ENCODE results near the gene DHX29. TPM values are rescaled to one million over a fixed set of nuclear protein-coding genes. Genes with fewer than 3 reads are reported as not detected.

The DHX29 gene
- total RNA-seq, 1 experiment from 2014 or later: 30.1 TPM

DNA sequence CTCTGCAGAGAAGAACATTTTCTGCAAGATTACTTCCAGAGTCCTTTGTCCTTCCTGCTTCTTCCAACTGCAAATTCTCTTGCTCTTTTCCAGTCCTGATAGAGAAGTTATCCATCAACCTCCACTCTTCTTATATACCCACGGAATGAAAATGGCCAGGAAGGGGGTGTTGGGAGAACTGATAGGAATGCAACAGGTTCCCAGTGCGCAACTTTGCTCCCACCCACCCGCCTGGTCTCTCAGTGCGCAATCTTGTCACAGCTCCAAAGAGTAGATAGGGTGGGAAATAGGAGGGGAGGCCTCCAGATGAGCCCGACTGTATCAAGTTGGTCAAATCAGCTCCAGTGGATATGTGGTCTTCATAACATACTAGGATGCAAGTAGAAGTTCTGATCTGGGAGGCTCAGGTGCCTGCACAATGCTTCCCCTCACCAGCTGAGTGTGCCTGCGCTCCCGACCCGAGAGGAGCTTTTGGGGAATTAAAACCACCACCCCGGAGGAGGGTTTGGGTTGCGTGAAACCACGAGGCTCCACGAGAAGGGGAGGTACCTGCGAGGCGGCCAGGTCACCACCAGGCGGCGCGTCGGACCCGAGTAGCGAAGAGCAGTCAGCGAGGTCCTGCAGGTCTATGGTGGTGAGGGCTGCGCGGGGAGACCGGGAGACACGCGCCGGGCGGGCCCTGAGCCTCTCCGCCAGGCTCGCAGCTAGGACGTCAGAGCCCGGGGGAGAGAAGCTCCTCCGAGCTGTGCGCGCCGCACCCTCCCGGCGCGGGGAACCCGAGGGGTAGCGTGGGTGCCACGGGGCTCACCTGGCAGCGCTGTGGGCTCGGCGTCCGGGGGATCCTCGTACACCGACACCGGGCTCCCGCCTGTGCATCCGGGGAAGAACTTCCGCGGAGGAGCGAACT lies 81.2 kb downstream of the DHX29 start:
- intact Hi-C loops (cut with micrococcal nuclease; ENCODE audit: unreplicated experiment): loop anchor here (2.0 kb wide), 1 partner anchor 53 kb away; the partner anchor contains the start of gene CDC20B
- no peaks in the 10 kb centered on the region for H3K9me3 ChIP-seq (ENCODE audit: control insufficient read depth, insufficient read depth, low read depth, low read length)
- H3K27ac ChIP-seq (ENCODE audit: low read length): peak overlapping the region; percentile 60
- in situ Hi-C loops (cut with HindIII; ENCODE audit: low pct_unique_long_range_greater_than_20kb, low sequenced_read_pairs): no loop called here
- POLR2A ChIA-PET: no interaction called here
- DNase-seq (ENCODE audit: low read depth, low spot score) (no peak), ATAC-seq (peak; percentile 82)
- no peaks in the 10 kb centered on the region for H3K36me3 ChIP-seq (ENCODE audit: control insufficient read depth, insufficient read depth, low read length)
- peaks cover 3% of the 10 kb centered on the region; the same call in 1 of the 2 replicates for H3K27me3 ChIP-seq (ENCODE audit: control insufficient read depth, insufficient read depth, low read length)
- CTCF ChIA-PET: interaction anchor here (0.6 to 1.2 kb wide), 3 partner anchors 12 to 1396 kb away, joined by 3 to 7 read pairs (median 4); no protein-coding TSS in a partner anchor
- H3K4me1 ChIP-seq (ENCODE audit: control insufficient read depth, insufficient read depth, low read length): peaks cover 13% of the 10 kb centered on the region
- H3K4me3 ChIP-seq (ENCODE audit: low read depth in 2 of 2, low read length in 2 of 2): peak overlapping the region; percentile 58 to 70
- TF ChIP-seq, protein P1, sequence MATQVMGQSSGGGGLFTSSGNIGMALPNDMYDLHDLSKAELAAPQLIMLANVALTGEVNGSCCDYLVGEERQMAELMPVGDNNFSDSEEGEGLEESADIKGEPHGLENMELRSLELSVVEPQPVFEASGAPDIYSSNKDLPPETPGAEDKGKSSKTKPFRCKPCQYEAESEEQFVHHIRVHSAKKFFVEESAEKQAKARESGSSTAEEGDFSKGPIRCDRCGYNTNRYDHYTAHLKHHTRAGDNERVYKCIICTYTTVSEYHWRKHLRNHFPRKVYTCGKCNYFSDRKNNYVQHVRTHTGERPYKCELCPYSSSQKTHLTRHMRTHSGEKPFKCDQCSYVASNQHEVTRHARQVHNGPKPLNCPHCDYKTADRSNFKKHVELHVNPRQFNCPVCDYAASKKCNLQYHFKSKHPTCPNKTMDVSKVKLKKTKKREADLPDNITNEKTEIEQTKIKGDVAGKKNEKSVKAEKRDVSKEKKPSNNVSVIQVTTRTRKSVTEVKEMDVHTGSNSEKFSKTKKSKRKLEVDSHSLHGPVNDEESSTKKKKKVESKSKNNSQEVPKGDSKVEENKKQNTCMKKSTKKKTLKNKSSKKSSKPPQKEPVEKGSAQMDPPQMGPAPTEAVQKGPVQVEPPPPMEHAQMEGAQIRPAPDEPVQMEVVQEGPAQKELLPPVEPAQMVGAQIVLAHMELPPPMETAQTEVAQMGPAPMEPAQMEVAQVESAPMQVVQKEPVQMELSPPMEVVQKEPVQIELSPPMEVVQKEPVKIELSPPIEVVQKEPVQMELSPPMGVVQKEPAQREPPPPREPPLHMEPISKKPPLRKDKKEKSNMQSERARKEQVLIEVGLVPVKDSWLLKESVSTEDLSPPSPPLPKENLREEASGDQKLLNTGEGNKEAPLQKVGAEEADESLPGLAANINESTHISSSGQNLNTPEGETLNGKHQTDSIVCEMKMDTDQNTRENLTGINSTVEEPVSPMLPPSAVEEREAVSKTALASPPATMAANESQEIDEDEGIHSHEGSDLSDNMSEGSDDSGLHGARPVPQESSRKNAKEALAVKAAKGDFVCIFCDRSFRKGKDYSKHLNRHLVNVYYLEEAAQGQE (IDR thresholded peaks at IDR 0.05; ENCODE audit: insufficient read depth in 1 of 2, low read depth in 2 of 2, low read length in 1 of 2): no peak
- no peak for TF ChIP-seq TCF7L2 (IDR thresholded peaks at IDR 0.05; ENCODE audit: low read depth, low read length)
- TF ChIP-seq, protein P2, sequence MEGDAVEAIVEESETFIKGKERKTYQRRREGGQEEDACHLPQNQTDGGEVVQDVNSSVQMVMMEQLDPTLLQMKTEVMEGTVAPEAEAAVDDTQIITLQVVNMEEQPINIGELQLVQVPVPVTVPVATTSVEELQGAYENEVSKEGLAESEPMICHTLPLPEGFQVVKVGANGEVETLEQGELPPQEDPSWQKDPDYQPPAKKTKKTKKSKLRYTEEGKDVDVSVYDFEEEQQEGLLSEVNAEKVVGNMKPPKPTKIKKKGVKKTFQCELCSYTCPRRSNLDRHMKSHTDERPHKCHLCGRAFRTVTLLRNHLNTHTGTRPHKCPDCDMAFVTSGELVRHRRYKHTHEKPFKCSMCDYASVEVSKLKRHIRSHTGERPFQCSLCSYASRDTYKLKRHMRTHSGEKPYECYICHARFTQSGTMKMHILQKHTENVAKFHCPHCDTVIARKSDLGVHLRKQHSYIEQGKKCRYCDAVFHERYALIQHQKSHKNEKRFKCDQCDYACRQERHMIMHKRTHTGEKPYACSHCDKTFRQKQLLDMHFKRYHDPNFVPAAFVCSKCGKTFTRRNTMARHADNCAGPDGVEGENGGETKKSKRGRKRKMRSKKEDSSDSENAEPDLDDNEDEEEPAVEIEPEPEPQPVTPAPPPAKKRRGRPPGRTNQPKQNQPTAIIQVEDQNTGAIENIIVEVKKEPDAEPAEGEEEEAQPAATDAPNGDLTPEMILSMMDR (IDR thresholded peaks at IDR 0.05): peak; percentile 91
- TF ChIP-seq SIN3A (IDR thresholded peaks at IDR 0.05; ENCODE audit: borderline replicate concordance, insufficient read depth, low read depth, low read length): peak; percentile 43; the same call in 1 of the 2 replicates
- no peak for TF ChIP-seq POLR2AphosphoS5 (IDR thresholded peaks at IDR 0.05; ENCODE audit: low read depth, low read length)
- no TSS peak for BruUV-seq (replicated peaks)

DNA sequence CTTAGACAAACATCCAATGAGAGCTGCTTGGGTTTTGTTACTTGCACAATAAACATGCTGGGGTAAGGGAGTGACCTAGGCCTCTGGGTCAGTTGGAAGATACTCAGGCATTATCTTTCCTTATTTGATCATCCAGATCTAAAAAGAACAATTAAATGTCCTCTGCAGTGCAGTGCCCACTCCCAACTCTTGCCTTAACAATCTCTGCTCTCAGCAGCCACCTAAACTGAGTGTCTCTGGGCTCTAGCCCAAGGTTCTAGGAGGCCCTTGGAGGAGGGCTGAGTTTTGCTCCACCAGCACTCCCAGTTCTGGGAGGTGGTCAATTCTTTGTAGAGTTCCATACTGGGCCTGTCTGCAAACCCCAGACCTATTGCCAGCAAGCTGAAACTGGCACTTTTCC lies 82.1 kb downstream of the DHX29 start:
- BruUV-seq (replicated peaks): no TSS peak
- ChIA-PET CTCF (no interaction called here), POLR2A (no interaction called here)
- Histone ChIP-seq H3K27me3 (ENCODE audit: control insufficient read depth, insufficient read depth, low read length) (peaks cover 2% of the 10 kb centered on the region; the same call in 1 of the 2 replicates), H3K36me3 (ENCODE audit: control insufficient read depth, insufficient read depth, low read length) (no peaks in the 10 kb centered on the region), H3K27ac (ENCODE audit: low read length) (peak overlapping the region; percentile 8; the same call in 1 of the 2 replicates), H3K9me3 (ENCODE audit: control insufficient read depth, insufficient read depth, low read depth, low read length) (no peaks in the 10 kb centered on the region), H3K4me1 (ENCODE audit: control insufficient read depth, insufficient read depth, low read length) (peaks cover 10% of the 10 kb centered on the region), H3K4me3 (ENCODE audit: low read depth in 2 of 2, low read length in 2 of 2) (no peak overlapping the region)
- intact Hi-C loops (cut with micrococcal nuclease; ENCODE audit: unreplicated experiment) (no loop called here), in situ Hi-C loops (cut with HindIII; ENCODE audit: low pct_unique_long_range_greater_than_20kb, low sequenced_read_pairs) (no loop called here)
- ATAC-seq: no peak
- no peak for DNase-seq (ENCODE audit: low read depth, low spot score)
- TF ChIP-seq, protein P1 (IDR thresholded peaks at IDR 0.05; ENCODE audit: insufficient read depth in 1 of 2, low read depth in 2 of 2, low read length in 1 of 2): no peak
- no peak for TF ChIP-seq POLR2AphosphoS5 (IDR thresholded peaks at IDR 0.05; ENCODE audit: low read depth, low read length)
- no peak for TF ChIP-seq TCF7L2 (IDR thresholded peaks at IDR 0.05; ENCODE audit: low read depth, low read length)
- TF ChIP-seq, protein P2 (IDR thresholded peaks at IDR 0.05): no peak
- no peak for TF ChIP-seq SIN3A (IDR thresholded peaks at IDR 0.05; ENCODE audit: borderline replicate concordance, insufficient read depth, low read depth, low read length)

All from Panc1 (cell line).